ENCODE measurements around the gene THRB. TPM values are rescaled to one million over a fixed set of nuclear protein-coding genes. Genes with fewer than 3 reads are reported as not detected.

The THRB gene
- total RNA-seq, 1 experiment from 2014 or later = 0.86 TPM

GRCh38 chr3:24182756-24183155, 311.9 kb downstream of the THRB start:
- no peak for DNase-seq (ENCODE audit: low read depth)

DNA sequence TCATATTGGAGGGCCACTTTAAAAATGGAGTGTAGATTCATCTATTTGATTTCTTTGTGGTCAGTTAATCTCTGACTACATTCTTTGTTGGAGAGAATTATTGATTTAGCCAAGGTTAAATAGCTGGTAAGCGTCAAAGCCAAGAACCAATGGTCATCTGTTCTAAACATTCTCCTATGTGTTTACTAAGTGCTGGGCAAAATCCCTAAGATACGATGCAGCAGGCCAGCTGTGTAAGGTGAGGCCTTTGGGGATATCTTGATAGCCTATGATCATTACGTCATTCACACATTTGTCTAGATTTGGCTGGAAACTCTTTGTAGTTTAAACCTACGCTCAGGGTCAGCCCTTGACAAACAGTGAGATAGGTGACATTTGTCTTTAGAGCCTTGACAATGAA, 313.4 kb downstream of the THRB start:
- DNase-seq (ENCODE audit: low read depth) = no peak

- DNase-seq (ENCODE audit: low read depth) = no peak
Measured at GRCh38 chr3:24180616-24181015, 314.0 kb downstream of the THRB start.

- DNase-seq (ENCODE audit: low read depth) = no peak
Measured at GRCh38 chr3:24177201-24177600, 317.4 kb downstream of the THRB start.

DNA sequence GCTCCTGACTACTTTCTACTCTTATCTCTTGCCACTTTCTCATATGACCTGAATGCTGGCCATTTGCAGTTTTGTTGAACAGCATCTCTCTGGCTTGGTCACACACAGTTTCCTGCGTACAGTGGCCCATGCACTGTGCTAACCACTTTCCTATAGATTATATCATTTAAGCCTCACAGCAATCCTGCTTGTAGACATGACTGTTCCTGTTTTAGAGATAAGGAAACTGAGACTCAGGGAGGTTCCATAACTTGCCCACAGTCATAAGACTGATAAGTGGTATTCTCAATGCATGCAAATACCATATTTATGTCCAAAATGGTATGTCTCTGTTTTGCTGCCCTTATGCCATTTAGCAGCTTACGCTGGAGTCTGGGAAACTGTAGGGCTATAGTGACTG, 320.0 kb downstream of the THRB start:
- DNase-seq (ENCODE audit: low read depth) = no peak

DNA sequence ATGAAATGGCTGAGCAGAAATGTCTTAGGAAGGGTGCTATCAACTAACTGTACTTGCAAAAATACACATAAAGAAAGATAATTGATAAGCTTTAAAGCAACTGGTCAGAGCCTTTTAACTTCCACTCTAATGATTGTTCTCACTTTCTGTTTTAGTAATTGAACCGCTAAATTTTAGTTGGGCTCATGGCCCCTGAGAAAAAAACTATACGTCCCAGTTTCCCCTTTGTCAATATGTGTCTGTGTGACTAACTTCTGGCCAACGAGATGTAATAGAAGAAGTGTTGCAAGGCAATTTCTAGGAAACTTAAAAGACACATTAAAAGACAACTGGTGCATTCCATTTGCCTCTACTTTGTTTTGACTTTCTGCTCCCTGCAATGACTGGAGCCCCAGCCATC, 325.7 kb downstream of the THRB start:
- no peak for DNase-seq (ENCODE audit: low read depth)

DNA sequence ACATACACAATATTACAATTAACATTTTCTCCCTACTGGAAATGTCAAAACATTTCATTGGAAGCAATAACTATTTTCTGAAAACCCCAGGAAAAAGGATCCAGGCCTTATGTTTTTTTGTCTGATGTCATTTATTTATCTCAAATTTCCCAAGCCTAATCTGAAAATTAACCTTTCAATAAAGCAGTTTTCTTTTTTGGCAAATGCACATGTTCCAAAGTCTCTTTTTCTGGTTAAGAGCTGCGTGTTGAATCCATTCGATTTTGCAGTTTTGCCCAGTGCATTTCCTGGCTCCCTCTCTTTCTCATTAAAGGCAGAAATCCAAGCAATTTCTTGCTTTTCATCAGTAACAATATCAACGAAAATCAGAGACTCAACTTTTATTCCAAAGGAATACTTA, 327.2 kb downstream of the THRB start:
- DNase-seq (ENCODE audit: low read depth) = no peak

- DNase-seq (ENCODE audit: low read depth) = no peak
Measured at GRCh38 chr3:24166515-24166914, 328.1 kb downstream of the THRB start.

- no peak for DNase-seq (ENCODE audit: low read depth)
Measured at GRCh38 chr3:24165603-24165982, 329.1 kb downstream of the THRB start.

GRCh38 chr3:24164967-24165602, 329.6 kb downstream of the THRB start:
- DNase-seq (ENCODE audit: low read depth) = no peak

DNA sequence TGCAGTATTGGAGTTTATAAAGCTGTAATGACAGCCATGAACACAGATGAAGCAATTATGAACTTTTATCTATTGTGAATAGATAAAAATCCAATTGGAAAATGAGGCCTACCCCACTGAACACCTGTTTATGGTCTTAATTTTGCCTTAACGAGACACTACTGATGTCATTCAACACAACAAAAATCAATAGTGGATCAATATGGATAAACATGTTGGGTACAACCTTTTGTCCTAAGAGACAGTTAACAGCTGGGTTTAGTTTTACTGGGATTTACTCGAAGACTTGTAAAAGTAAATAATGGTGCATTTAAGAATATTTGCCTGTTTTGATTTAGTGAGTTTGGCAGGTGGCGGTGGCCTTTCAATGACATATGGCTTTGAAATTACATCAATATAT, 331.7 kb downstream of the THRB start:
- DNase-seq (ENCODE audit: low read depth) = no peak

DNA sequence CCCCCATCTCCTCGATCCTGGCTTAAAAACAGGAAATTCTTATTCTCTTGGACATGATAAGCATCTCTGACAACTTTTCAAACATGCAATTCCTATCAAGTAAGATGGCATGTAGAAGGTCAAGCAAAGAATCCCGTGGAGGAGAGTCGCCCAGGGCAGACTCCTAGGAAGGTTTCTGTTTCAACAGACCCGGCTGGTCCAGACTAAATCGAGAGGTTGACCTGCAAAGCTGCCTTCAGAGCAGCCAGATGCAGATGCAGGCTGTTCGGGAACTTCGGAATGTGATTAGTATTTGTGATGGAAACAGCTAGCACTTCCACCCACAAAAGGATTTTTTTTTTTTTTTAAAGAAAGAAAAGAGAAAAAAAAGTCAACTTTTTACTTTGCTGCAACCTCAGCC, 332.8 kb downstream of the THRB start:
- no peak for DNase-seq (ENCODE audit: low read depth)

GRCh38 chr3:24160424-24161095, 334.1 kb downstream of the THRB start:
- peak; percentile 6 for DNase-seq (ENCODE audit: low read depth)

DNA sequence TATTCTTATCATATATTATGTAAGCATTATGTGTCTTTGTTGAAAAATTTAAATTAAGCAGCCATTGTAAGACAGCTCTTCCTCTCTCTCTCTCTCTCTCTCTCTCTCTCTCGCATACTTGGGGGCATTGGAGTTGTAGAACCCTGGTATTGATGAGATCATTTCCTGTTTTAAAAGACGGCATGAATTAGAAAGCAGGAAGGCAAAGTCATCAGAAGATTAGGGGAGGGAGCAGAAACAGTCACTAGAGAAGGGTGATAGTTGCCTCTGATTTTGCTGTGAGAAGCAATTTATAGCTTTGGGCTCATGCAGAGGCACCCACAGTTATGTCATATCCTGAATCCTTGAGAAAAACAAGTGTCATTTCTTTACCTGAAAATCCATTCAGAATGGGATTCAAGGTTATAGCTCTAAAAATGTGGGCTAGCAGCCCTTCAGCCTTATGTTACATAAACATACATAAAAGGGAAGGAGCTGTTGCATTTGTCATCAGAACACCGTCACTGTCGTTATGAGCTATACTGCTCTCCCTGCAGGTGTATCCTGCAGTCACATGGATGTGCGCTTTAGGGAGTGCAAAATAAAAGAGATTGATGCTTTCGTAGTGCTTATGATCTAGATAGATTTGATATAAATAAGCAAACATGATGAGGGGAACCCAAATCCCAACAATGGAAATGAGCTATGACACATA, 335.7 kb downstream of the THRB start:
- DNase-seq (ENCODE audit: low read depth) = no peak

- DNase-seq (ENCODE audit: low read depth) = no peak
Measured at GRCh38 chr3:24157106-24157505, 337.5 kb downstream of the THRB start.

GRCh38 chr3:24156466-24156865, 338.2 kb downstream of the THRB start:
- DNase-seq (ENCODE audit: low read depth) = peak; percentile 62

DNA sequence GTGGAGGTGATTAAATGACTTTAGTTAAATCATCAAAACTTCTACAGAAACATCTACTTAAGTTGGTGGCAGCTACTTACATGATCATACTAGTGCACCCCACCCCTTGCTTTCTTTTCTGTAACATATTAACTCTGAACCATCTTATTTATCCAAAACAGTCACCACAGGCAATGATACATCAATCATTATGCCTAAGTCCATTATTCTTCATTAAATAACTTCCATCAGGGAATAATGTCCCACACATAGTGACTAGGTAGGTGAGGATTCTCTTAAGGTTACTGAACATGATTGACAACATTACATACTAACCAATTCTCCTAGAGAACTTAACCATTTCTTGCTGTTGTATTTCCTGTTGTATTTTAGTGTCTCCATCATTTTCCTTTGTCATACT, 339.4 kb downstream of the THRB start:
- DNase-seq (ENCODE audit: low read depth) = no peak

- no peak for DNase-seq (ENCODE audit: low read depth)
Measured at GRCh38 chr3:24154781-24155180, 339.9 kb downstream of the THRB start.

DNA sequence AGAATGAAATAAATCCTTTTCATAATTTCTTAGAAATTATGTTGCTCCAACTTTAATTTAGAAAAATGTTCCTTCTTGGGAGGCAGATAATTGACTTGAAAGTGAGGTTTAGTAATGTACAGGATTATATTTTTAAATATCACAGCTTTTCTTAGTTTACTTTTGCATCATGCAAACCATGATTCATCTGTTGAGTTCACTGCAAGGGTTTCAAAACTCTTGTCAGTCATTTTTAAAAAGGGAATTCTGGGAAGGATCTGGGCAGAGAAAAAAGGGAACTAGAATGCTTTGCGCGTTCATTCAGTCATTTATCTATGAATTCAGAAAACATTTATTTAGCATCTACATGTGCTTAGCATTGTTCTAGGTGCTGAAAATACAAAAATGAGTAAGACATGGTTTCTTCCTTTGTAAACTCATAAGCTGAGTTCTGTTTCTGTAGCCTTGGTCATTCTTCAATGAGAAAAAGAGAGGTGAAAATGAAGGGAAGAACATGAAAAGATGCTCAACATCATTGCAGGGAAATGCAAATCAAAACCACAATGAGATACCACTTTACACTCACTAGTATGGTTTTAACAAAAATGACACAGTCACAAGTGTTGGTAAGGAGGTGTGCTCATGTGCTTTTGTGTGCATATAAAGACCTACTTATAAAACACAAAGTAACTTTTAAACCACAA, 340.5 kb downstream of the THRB start:
- no peak for DNase-seq (ENCODE audit: low read depth)

GRCh38 chr3:24151594-24151993, 343.1 kb downstream of the THRB start:
- no peak for DNase-seq (ENCODE audit: low read depth)

- DNase-seq (ENCODE audit: low read depth) = no peak
Measured at GRCh38 chr3:24149032-24149431, 345.6 kb downstream of the THRB start.

GRCh38 chr3:24145981-24146822, 348.4 kb downstream of the THRB start:
- peak; percentile 21 for DNase-seq (ENCODE audit: low read depth)

Measured in Daoy (cell line).